ENCODE data around the gene PNLDC1.
"Not testable (repeated sequence)": the region's sequence is repeated elsewhere in the genome, so short reads cannot be mapped to it uniquely, and the experiment has no call there.

The PNLDC1 gene

DNA sequence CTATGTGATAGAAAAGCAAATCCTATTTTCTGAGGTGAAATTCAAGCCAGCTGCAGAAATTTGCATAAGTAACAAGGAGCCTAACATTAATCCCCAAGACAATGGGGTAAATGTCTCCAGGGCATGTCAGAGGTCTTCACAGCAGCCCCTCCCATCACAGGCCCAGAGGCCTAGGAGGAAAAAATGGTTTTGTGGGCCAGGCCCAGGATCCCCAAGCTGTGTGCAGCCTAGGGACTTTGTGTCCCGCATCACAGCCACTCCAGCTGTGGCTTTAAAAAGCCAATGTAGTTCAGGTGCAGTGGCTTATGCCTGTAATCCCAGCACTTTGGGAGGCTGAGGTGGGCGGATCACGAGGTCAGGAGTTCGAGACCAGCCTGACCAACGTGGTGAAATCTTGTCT is 48.5 kb downstream of the PNLDC1 start:
- DNase-seq (ENCODE audit: low read depth in 2 of 2) = not testable (repeated sequence)

DNA sequence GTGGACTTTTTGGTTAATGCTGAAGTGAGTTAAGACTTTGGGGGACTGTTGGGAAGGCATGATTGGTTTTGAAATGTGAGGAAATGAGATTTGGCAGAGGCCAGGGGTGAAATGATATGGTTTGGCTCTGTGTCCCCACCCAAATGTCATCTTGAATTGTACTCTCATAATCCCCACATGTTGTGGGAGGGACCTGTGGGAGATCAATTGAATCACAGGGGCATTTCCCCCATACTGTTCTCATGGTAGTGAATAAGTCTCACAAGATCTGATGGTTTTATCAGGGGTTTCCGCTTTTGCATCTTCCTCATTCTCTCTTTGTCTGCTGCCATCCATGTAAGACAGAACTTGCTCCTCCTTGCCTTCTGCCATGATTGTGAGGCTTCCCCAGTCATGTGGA is 49.8 kb downstream of the PNLDC1 start:
- DNase-seq (ENCODE audit: low read depth in 2 of 2) = not testable (repeated sequence)

GRCh38 chr6:159852877-159853276 is 52.8 kb downstream of the PNLDC1 start:
- DNase-seq (ENCODE audit: low read depth in 2 of 2) = no peak

DNA sequence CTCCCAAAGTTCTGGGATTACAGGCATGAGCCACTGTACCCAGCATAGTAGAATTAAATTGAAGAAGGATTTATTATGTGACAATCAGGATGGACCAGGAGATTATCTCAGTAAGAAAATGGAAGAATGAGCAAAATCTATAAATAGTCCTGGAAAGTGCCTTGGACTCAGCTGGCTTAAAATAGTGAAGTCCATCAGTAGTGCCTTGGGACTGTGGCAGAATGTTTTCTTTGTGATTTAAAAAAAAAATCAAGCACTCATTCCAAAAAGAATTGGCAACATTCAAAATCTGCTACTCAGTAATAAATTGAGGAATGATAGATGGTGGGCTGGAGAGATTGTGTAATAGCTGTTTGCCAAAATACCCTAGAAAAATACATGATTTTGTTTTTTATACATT is 53.7 kb downstream of the PNLDC1 start:
- DNase-seq (ENCODE audit: low read depth in 2 of 2) = no peak

DNA sequence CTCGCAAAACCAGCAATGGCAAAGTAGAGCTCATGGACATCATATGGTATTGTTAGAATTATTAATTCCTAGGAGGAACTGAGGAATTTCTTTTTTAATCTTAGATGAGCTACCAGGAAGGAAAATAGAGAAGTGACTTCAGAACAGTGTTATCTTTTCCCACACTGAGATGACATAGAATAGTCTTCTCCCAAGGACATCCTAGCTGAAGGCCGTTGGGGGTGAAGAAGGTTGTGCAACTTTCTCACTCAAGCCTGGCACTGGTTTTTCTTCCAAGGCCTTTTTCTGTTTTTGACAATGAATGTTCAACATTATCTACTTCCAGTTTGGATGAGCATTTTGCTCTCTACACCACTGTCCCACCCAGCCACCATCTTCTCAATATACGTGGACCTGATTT is 54.9 kb downstream of the PNLDC1 start:
- DNase-seq (ENCODE audit: low read depth in 2 of 2) = no peak

DNA sequence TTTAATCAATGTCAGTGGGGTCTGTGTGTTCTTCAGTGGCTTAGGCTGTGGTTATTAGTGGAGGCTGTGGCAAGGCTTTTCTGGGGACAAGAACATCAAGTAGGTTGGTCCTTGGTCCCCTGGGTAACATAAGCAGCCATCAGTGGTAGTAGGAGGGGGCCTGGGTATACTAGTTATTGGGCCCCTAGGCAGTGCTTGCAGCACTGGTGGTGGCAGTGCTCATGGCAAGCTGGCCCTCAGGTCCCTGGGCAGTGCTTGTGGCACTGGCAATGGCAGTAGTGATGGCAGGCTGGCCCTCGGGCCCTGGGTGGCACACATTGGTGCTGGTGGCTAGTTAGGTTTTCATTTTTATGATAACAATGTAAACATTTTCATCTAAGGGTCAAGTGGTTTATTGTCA is 58.2 kb downstream of the PNLDC1 start:
- DNase-seq (ENCODE audit: low read depth in 2 of 2) = no peak

GRCh38 chr6:159860482-159860881 is 60.4 kb downstream of the PNLDC1 start:
- no peak for DNase-seq (ENCODE audit: low read depth in 2 of 2)

- DNase-seq (ENCODE audit: low read depth in 2 of 2) = no peak
Measured at GRCh38 chr6:159862103-159862502, 62.0 kb downstream of the PNLDC1 start.

GRCh38 chr6:159863341-159863740 is 63.3 kb downstream of the PNLDC1 start:
- not testable (repeated sequence) for DNase-seq (ENCODE audit: low read depth in 2 of 2)

DNA sequence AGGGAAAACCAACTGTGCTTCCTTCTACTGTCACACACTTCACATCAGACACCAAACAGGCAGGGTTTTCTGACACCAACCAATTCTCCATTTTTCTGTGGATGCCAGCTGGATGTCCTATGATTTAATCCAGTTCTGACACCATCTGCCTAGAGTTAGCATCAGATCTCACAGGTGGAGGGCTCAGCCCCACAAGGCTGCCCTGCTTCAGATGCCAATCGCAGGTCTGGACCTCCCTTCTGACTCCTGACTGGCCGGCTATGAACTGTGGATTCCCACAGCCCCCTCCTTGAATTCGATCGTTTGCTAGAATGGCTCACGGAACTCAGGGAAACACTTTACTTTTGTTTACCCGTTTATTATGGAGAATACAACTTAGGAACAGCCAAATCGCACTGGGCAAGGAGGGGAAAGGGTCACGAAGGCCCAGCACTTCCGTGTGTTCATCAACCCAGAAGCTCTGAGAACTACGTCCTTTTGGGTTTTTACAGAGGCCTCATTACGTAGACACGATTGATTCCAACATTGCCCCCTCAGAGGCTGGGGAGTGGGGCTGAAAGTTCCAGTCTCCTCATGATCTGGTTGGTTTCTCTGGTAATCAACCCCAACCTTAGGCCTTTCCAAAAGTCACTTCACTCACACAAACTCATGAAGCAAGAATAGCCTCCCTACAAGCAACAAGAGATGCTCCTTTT is 65.3 kb downstream of the PNLDC1 start:
- no peak for DNase-seq (ENCODE audit: low read depth in 2 of 2)

- no peak for DNase-seq (ENCODE audit: low read depth in 2 of 2)
Measured at GRCh38 chr6:159866286-159867247, 66.5 kb downstream of the PNLDC1 start.

Data from stimulated activated CD4-positive, alpha-beta T cell treated with anti-CD3 and anti-CD28 coated beads, Interleukin-15, amount 100 ng/mL, for 48 hours (primary cell).